Skeletal muscle tissue (tissue), 5 donors: ENCODE results near the gene NRSN1. TPM values are rescaled to one million over a fixed set of nuclear protein-coding genes. Genes with fewer than 3 reads are reported as not detected.

ENCODE experiments used
- H3K27ac ChIP-seq: one replicate; pipeline ENCODE4 v1.7.0; 2013; ENCODE audit warnings: mild to moderate bottlenecking, low read depth, low read length, inconsistent platforms
- H3K27me3 ChIP-seq, 3 donors: one replicate each; pipeline ENCODE4 v1.7.0; 2013; ENCODE audit warnings: low read length in 3 of 3; ENCODE audit not compliant: control insufficient read depth in 3 of 3, insufficient read depth in 3 of 3
- H3K36me3 ChIP-seq, 3 donors: one replicate each; pipeline ENCODE4 v1.7.0; 2013; ENCODE audit warnings: low read length in 3 of 3; ENCODE audit not compliant: control insufficient read depth in 3 of 3, insufficient read depth in 3 of 3
- H3K4me1 ChIP-seq, 3 donors: one replicate each; pipeline ENCODE4 v1.7.0; 2013; ENCODE audit warnings: low read length in 3 of 3, mild to moderate bottlenecking in 3 of 3; ENCODE audit not compliant: control insufficient read depth in 3 of 3, insufficient read depth in 3 of 3
- H3K4me3 ChIP-seq, 3 donors: one replicate each; pipeline ENCODE4 v1.7.0; 2013; ENCODE audit warnings: low read length in 3 of 3
- H3K9ac ChIP-seq, 3 donors: one replicate each; pipeline ENCODE4 v1.7.0; 2013; ENCODE audit warnings: low read length in 3 of 3, mild to moderate bottlenecking in 3 of 3, moderate library complexity in 2 of 3, low read depth in 1 of 3
- H3K9me3 ChIP-seq, 3 donors: one replicate each; pipeline ENCODE4 v1.7.0; 2013; ENCODE audit warnings: low read length in 3 of 3; ENCODE audit not compliant: control insufficient read depth in 3 of 3
- small RNA-seq: library from RNA; depleted of rRNA; stranded (forward); fragments of <200 nt; gene quantifications from one replicate; pipeline ENCODE3, GENCODE V24; 2014
- total RNA-seq: library from RNA; depleted of rRNA; stranded (reverse); fragments of >200 nt; gene quantifications from one replicate; pipeline ENCODE4 v1.2.3, GENCODE V29; 2014
- donor health status: Osteomylitis.

Gene NRSN1
- total RNA-seq, 1 donor from 2014 or later: not detected

GRCh38 chr6:24193364-24193763 lies 67.3 kb downstream of the NRSN1 start:
- Histone ChIP-seq H3K9ac (no peak overlapping the region), H3K4me3 (no peak overlapping the region), H3K36me3 (no peaks in the 10 kb centered on the region), H3K4me1 (no peaks in the 10 kb centered on the region), H3K9me3 (no peaks in the 10 kb centered on the region), H3K27me3 (no peaks in the 10 kb centered on the region), H3K27ac (no peak overlapping the region)

DNA sequence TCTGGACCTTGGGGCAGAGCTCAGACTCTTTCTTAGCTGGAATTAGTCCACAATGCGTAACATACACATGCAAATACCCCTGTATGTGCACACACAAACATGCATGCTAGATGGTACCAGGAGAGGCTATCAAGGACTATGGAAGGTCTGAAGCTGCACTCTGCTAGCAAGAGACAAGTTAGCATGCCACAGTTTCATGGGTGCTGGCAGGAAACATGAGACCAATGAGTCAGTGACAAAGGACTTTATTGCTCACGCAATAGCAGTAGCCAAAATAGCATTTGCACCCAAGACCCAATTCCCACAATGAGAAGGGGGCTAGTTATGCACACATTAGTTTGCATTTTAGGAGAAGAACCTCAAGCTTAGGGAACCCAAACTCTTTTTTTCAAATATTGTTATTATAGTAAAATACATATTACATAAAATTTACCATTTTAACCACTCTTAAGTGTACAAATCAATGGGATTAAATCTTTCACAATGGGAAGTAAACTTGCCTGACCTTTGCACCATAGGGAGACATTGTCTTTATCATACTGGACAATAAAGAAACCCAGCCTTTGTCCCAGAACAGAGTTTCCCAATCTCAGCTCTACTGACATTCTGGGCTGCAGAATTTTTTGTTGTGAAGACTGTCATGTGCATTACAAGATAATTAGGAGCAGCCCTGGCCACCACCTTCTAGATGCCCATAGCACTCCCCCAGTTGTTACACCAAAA lies 69.1 kb downstream of the NRSN1 start:
- H3K9ac ChIP-seq: no peak overlapping the region
- no peaks in the 10 kb centered on the region for H3K9me3 ChIP-seq
- H3K4me3 ChIP-seq: no peak overlapping the region
- no peak overlapping the region for H3K27ac ChIP-seq
- no peaks in the 10 kb centered on the region for H3K27me3 ChIP-seq
- no peaks in the 10 kb centered on the region for H3K36me3 ChIP-seq
- no peaks in the 10 kb centered on the region for H3K4me1 ChIP-seq

DNA sequence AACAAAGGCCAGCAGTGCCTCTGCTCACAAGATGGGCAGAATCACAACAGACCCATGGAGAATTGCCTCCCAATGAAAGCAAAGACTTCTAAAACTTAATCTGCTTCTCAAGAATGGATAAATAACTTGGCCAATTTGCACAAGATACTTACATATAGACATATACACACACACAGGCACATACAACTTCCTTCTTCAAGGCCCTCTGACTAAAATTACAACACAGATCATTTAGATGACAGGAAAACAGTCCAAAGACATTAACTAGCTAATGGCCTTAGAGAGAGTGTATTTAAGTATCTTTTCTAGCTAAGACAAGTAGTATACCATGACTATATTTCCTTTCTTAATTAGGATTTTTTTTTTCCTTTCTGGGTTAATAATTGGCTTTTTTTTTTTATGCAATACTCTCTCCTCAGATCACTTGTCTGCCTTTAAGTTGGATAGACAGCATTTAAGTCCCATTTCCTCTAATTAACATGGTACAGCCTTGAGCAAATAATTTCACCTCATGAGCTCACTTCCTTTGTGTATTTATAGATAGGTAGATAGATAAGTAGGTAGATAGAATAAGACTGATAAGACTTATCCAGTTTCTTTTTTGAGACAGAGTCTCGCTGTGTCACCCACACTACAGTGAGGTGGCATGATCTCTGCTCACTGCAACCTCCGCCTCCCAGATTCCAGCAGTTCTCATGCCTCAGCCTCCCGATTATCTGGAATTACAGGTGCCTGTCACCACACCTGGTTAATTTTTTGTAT lies 70.0 kb downstream of the NRSN1 start:
- H3K9ac ChIP-seq: no peak overlapping the region
- H3K27me3 ChIP-seq: no peaks in the 10 kb centered on the region
- no peak overlapping the region for H3K4me3 ChIP-seq
- H3K4me1 ChIP-seq: no peaks in the 10 kb centered on the region
- H3K9me3 ChIP-seq: no peaks in the 10 kb centered on the region
- no peaks in the 10 kb centered on the region for H3K36me3 ChIP-seq
- H3K27ac ChIP-seq: no peak overlapping the region

Small RNA genes within 50 kb of the gene (small RNA-seq; reads per million reads assigned to genes)
- gene RF00218: 0.39 reads per million, percentile 50 among the genes with 10 or more reads in this experiment

Other genes starting within 250 kb of the NRSN1 start
- gene DCDC2, start 231.8 kb downstream of the NRSN1 start, total RNA-seq: not detected